ENCODE data around the gene CFAP99. TPM values are rescaled to one million over a fixed set of nuclear protein-coding genes. Genes with fewer than 3 reads are reported as not detected.

The CFAP99 gene
- total and polyA plus RNA-seq, 2 experiments from 2014 or later: not detected

- ATAC-seq (peak; percentile 14; the same call in 1 of the 3 replicates), DNase-seq (ENCODE audit: low spot score) (no peak)
- no peak for TF ChIP-seq ZNF331 (CRISPR knock-in tag; IDR thresholded peaks at IDR 0.05; ENCODE audit: low read depth)
- TF ChIP-seq ZNF462 (CRISPR knock-in tag; IDR thresholded peaks at IDR 0.05): no peak
- TF ChIP-seq CREB1 (CRISPR knock-in tag; IDR thresholded peaks at IDR 0.05; ENCODE audit: low read depth): no peak
- no peak for TF ChIP-seq EZH2 (IDR thresholded peaks at IDR 0.05; ENCODE audit: low read depth, unreplicated experiment)
- TF ChIP-seq STAT1 (IDR thresholded peaks at IDR 0.05; ENCODE audit: unreplicated experiment): no peak
- TF ChIP-seq ZNF114 (CRISPR knock-in tag; IDR thresholded peaks at IDR 0.05): no peak
- TF ChIP-seq POLR2AphosphoS5 (IDR thresholded peaks at IDR 0.05; ENCODE audit: low read depth): no peak
- TF ChIP-seq ETS1 (IDR thresholded peaks at IDR 0.05): no peak
- TF ChIP-seq EZH2phosphoT487 (IDR thresholded peaks at IDR 0.05; ENCODE audit: unreplicated experiment): no peak
- no peak for TF ChIP-seq NANOG (IDR thresholded peaks at IDR 0.05; ENCODE audit: borderline replicate concordance)
- no peak for TF ChIP-seq JUNB (IDR thresholded peaks at IDR 0.05; ENCODE audit: unreplicated experiment)
- TF ChIP-seq REST (IDR thresholded peaks at IDR 0.05; ENCODE audit: unreplicated experiment): no peak
- no peak for TF ChIP-seq CTCF (conservative IDR thresholded peaks at IDR 0.05; ENCODE audit: low read depth in 2 of 2)
- Mint-ChIP-seq H3K36me3 (ENCODE audit: low read depth) (no peaks in the 10 kb centered on the region; the same call in 2 of the 3 replicates), H3K4me1 (peaks cover 12% of the 10 kb centered on the region; the same call in 1 of the 3 replicates), H3K27ac (no peak overlapping the region), H3K4me3 (no peak overlapping the region), H3K27me3 (ENCODE audit: insufficient read depth, low read depth, poor library complexity) (peaks cover 7% of the 10 kb centered on the region), H3K9me3 (no peaks in the 10 kb centered on the region; the same call in 2 of the 3 replicates)
- Histone ChIP-seq H2AFZ (0 out of 2 replicates have a peak overlapping the region, but pooled peaks have one; percentile 66), H4K20me1 (replicated peaks; ENCODE audit: insufficient read depth) (no peaks in the 10 kb centered on the region), H3K4me1 (ENCODE audit: insufficient read depth) (no peaks in the 10 kb centered on the region), H3K4me2 (no peak overlapping the region), H3K27ac (ENCODE audit: low read depth) (no peak overlapping the region), H3K36me3 (ENCODE audit: insufficient read depth) (no peaks in the 10 kb centered on the region), H3K9me2 (ENCODE audit: insufficient read depth) (no peaks in the 10 kb centered on the region), H3K4me3 (no peak overlapping the region), H3K27me3 (ENCODE audit: insufficient read depth) (no peaks in the 10 kb centered on the region), H3F3A (replicated peaks; ENCODE audit: low read depth) (no peaks in the 10 kb centered on the region), H3K79me2 (replicated peaks; ENCODE audit: insufficient read depth) (no peaks in the 10 kb centered on the region)
Measured at GRCh38 chr4:2433609-2434350, 15.0 kb downstream of the CFAP99 start.

Measured in GM23338 (cell line).